Parathyroid adenoma (tissue), 2 donors: ENCODE measurements around the gene HIRA.

Experiments
- H2AFZ ChIP-seq: fragments of 300-600 bp; sonication (generic); one replicate; pipeline ENCODE4 v1.7.0; 2017; ENCODE audit warnings: antibody characterized with exemption, mild to moderate bottlenecking
- H3K27ac ChIP-seq: fragments of 300-600 bp; sonication (generic); one replicate; pipeline ENCODE4 v1.7.0; 2017
- H3K27me3 ChIP-seq: fragments of 300-600 bp; sonication (generic); one replicate; pipeline ENCODE4 v1.7.0; 2017; ENCODE audit warnings: low read length; ENCODE audit not compliant: control insufficient read depth, insufficient read depth
- H3K36me3 ChIP-seq: fragments of 300-600 bp; sonication (generic); one replicate; pipeline ENCODE4 v1.7.0; 2017; ENCODE audit warnings: low read length; ENCODE audit not compliant: control insufficient read depth, insufficient read depth
- H3K4me1 ChIP-seq: fragments of 300-600 bp; sonication (generic); one replicate; pipeline ENCODE4 v1.7.0; 2017; ENCODE audit warnings: control low read depth
- H3K4me2 ChIP-seq: fragments of 300-600 bp; sonication (generic); one replicate; pipeline ENCODE4 v1.7.0; 2017; ENCODE audit warnings: low read length
- H3K4me3 ChIP-seq: fragments of 300-600 bp; sonication (generic); one replicate; pipeline ENCODE4 v1.7.0; 2017; ENCODE audit warnings: low read depth, low read length
- H3K79me2 ChIP-seq: fragments of 300-600 bp; sonication (generic); one replicate; pipeline ENCODE4 v1.7.0; 2017; ENCODE audit warnings: control low read depth
- H3K9ac ChIP-seq: fragments of 300-600 bp; sonication (generic); one replicate; pipeline ENCODE4 v1.7.0; 2017; ENCODE audit warnings: mild to moderate bottlenecking
- H3K9me3 ChIP-seq: fragments of 300-600 bp; sonication (generic); one replicate; pipeline ENCODE4 v1.7.0; 2017; ENCODE audit warnings: low read length; ENCODE audit not compliant: control insufficient read depth
- CTCF ChIP-seq: fragments of 300-600 bp; sonication (generic); IDR thresholded peaks from one replicate; pipeline ENCODE4 v1.7.0; 2017; ENCODE audit warnings: antibody characterized with exemption, mild to moderate bottlenecking
- donor health status: primary hyperparathyroidism.

The HIRA gene

GRCh38 chr22:19303785-19304184 is 127.7 kb downstream of the HIRA start:
- Histone ChIP-seq H2AFZ (no peak overlapping the region), H3K9me3 (no peaks in the 10 kb centered on the region), H3K4me1 (no peaks in the 10 kb centered on the region), H3K9ac (no peak overlapping the region), H3K27ac (no peak overlapping the region), H3K4me2 (no peak overlapping the region), H3K4me3 (no peak overlapping the region), H3K79me2 (no peaks in the 10 kb centered on the region), H3K27me3 (no peaks in the 10 kb centered on the region), H3K36me3 (no peaks in the 10 kb centered on the region)
- TF ChIP-seq CTCF: no peak

GRCh38 chr22:19295733-19296132 is 135.8 kb downstream of the HIRA start:
- no peak overlapping the region for H3K4me2 ChIP-seq
- no peaks in the 10 kb centered on the region for H3K36me3 ChIP-seq
- no peak for TF ChIP-seq CTCF
- no peaks in the 10 kb centered on the region for H3K4me1 ChIP-seq
- no peak overlapping the region for H3K27ac ChIP-seq
- no peak overlapping the region for H2AFZ ChIP-seq
- H3K9me3 ChIP-seq: no peaks in the 10 kb centered on the region
- H3K79me2 ChIP-seq: no peaks in the 10 kb centered on the region
- H3K9ac ChIP-seq: no peak overlapping the region
- no peaks in the 10 kb centered on the region for H3K27me3 ChIP-seq
- H3K4me3 ChIP-seq: no peak overlapping the region

GRCh38 chr22:19292458-19293230 is 138.9 kb downstream of the HIRA start:
- Histone ChIP-seq H3K27me3 (no peaks in the 10 kb centered on the region), H3K36me3 (no peaks in the 10 kb centered on the region), H3K4me1 (no peaks in the 10 kb centered on the region), H3K79me2 (no peaks in the 10 kb centered on the region), H3K27ac (peak overlapping the region; percentile 47), H2AFZ (peak overlapping the region; percentile 93), H3K4me2 (peak overlapping the region; percentile 96), H3K9me3 (no peaks in the 10 kb centered on the region), H3K9ac (no peak overlapping the region), H3K4me3 (peak overlapping the region; percentile 83)
- no peak for TF ChIP-seq CTCF

- H3K27ac ChIP-seq: peak within 1 kb of the TSS; percentile 47
- no peaks in the 10 kb centered on the region for H3K9me3 ChIP-seq
- H3K4me1 ChIP-seq: no peaks in the 10 kb centered on the region
Observed at GRCh38 chr22:19291580-19292457, 139.7 kb downstream of the HIRA start, which contains the start of gene CLTCL1. Gene CLTCL1, minus strand, starts transcription at chr22:19291719. Its CDS starts 78 bp downstream, at chr22:19291641.

More at GRCh38 chr22:19291580-19292457, 139.7 kb downstream of the HIRA start, which contains the start of gene CLTCL1:
- Histone ChIP-seq H3K36me3 (no peaks in the 10 kb centered on the region), H3K79me2 (no peaks in the 10 kb centered on the region), H3K9ac (no peak within 1 kb of the TSS), H2AFZ (peak within 1 kb of the TSS; percentile 93), H3K27me3 (no peaks in the 10 kb centered on the region), H3K4me2 (peak within 1 kb of the TSS; percentile 96), H3K4me3 (peak within 1 kb of the TSS; percentile 83)
- no peak for TF ChIP-seq CTCF
